HTERT RPE-1 (cell line): Measurements from ENCODE around the gene TRIM13.
"Not testable (repeated sequence)": the region's sequence is repeated elsewhere in the genome, so short reads cannot be mapped to it uniquely, and the experiment has no call there.

Experiments used
- in situ Hi-C: fragments of 300-500 bp; cut with MboI; formaldehyde crosslinking; loops from 4 replicates; pipeline ENCODE4 v1.14.3; 2020; ENCODE audit warnings: low sequenced_read_pairs

Gene TRIM13, protein sequence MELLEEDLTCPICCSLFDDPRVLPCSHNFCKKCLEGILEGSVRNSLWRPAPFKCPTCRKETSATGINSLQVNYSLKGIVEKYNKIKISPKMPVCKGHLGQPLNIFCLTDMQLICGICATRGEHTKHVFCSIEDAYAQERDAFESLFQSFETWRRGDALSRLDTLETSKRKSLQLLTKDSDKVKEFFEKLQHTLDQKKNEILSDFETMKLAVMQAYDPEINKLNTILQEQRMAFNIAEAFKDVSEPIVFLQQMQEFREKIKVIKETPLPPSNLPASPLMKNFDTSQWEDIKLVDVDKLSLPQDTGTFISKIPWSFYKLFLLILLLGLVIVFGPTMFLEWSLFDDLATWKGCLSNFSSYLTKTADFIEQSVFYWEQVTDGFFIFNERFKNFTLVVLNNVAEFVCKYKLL

DNA sequence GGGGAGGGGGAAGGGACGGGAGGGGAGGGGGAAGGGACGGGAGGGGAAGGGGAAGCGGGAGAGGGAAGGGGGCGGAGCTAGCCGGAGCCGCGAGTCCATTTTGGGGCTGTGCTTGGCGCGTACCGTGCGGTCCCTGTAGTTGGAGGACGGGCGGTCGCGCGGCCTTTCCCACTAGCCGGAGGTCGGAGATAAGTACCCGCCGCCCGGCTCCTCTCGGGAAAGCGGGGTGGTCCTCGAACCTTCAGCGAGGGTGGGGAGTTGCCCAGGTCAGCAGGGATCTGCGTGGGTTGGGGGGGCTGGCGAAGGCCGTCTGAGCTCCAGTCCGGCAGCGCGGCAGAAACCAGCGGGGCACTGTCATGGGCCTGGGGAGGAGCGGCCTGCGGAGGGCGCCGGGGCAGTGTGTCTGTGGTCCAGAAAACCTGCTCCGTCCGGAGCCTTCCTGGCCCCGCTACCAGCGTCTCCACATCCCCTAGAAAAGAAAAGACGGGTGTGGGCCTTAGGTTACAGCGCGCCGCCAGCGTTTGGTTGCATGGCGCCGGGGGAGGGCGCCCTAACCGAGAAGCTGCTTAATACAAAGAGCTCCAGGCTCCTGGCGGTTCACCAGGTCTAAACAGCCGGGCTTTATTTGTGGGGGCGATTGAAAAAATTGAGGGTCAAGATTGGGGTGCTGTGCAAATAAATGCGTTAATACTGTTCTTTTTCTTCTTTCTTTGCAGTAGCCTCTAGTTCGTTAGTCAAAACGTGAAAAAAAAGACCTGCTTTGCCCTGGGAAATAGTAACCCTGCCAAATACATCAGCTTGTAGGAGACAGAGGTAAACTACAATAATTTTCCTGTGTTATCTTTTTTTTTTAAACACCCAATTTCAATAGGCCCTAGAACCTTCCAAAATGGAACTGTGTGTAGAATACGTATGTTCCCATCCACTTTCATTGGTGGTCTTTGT is at the start of gene TRIM13:
TRIM13 (plus strand) TSS at position 92 of the 945 bp plus-strand sequence. CDS start 14,899 bp downstream, outside the sequence.
- in situ Hi-C loops: no loop called here

DNA sequence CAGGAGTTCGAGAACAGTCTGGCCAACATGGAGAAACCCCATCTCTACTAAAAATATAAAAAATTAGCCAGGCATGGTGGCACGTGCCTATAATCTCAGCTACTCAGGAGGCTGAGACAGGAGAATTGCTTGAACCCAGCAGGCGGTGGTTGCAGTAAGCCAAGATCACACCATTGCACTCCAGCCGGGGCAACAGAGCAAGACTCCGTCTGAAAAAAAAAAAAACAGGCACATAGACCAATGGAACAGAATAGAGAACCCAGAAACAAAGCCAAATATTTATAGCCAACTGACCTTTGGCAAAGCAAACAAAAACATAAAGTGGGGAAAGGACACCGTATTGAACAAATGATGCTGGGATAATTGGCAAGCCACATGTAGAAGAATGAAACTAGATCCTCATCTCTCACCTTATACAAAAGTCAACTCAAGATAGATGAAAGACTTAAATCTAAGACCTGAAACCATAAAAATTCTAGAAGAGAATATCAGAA is 48.0 kb upstream of the TRIM13 start:
- in situ Hi-C loops: not testable (repeated sequence)

DNA sequence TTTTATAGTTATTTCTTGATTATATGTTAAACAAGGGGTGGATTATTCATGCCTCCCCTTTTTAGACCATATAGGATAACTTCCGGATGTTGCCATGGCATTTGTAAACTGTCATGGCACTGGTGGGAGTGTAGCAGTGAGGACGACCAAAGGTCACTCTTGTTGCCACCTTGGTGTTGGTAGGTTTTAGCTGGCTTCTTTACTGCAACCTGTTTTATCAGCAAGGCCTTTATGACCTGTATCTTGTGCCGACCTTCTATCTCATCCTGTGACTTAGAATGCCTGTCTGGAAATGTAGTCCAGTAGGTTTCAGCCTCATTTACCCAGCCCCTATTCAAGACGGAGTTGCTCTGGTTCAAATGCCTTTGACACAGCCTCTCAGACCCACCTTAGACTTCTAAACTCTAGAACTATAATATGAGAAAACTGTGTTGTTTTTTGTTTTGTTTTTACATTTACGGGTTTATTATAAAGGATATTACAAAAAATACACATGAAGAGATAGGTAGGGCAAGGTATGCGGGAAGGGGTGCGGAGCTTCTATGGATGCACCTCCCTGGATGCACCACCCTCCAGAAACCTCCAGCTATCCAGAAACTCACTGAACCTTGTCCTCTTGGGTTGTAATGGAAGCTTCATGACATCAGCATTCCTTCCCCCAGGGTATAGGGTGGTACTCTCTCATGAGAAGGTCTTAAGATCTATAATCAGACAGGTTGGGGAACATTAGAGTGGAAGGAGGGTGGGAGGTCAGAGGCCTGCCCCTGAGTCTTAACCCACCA is 44.9 kb upstream of the TRIM13 start:
- in situ Hi-C loops: no loop called here

DNA sequence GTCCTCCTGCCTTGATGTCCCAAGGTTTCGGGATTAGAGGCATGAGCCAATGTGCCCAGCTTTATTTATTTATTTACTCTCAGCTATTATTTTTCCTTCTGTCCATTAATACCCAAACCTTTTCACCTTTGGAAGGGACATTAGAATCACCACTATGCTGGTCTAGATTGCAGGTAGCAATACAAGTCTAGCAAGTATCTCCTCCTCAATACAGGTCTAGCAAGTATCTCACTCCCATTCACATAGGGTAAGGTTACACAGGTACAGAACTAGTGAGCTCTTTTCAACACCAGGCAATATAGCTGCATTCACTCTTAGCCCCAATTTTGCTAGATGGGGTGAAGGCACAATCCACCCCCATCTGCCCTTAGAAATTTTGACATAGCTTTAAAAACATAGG is 43.3 kb upstream of the TRIM13 start:
- in situ Hi-C loops: no loop called here

DNA sequence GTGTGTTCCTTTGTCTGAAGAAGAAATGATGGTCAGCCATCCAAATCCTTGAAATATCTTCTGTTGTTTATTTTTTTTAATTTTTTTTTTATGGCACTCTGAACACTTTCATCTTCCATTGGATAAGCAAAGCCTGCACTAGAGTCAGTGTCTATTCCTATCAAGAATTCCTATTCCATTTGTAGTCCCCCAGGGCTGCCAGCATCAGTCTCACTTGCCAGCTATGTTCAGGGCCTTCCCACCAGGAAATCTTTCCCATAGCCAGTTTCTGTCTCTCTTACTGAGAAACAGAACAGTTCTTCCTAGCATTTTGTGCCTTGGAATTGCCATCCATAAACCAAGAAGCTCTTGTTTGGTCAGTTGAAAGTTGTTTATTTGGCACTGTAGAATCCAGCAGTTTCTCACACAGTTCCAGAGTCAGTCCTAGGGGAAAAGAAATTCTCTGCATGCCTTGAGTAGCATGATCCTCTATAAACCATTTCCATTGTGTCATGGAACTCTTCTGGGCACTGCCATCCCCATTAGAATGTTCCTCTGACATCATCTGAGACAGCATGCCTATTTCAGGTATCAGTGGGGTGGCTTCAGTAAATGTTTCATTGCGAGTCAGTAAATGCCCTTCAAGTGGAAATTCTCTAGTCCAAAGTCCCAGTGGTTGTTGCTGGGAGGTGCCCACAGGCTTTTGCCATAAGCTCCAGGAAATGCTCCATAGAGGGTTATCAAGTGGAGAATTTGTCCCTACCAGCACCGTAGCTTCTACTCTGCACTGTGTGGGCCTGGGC is 42.0 kb upstream of the TRIM13 start:
- in situ Hi-C loops: no loop called here

DNA sequence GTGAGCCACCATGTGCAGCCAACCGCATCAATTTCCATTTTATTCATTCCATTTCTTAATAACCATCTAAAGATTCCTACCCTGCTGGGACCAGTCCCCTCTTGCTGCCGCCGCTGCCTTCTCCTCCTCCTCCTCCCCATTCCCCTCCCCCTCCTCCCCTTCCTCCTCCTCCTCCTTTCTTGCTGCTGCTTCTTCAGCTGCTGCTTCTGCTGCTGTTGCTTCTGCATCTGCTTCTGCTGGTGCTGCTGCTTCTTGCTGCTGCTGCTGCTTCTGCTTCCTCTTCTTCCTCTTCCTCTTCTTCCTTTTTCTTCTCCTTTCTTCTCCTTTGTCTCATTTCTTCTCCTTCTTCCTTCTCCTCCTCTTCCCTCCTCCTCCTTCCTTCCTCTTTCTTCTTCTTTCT is 40.7 kb upstream of the TRIM13 start:
- in situ Hi-C loops: no loop called here

GRCh38 chr13:49958321-49958720 is 38.5 kb upstream of the TRIM13 start:
- in situ Hi-C loops: no loop called here

DNA sequence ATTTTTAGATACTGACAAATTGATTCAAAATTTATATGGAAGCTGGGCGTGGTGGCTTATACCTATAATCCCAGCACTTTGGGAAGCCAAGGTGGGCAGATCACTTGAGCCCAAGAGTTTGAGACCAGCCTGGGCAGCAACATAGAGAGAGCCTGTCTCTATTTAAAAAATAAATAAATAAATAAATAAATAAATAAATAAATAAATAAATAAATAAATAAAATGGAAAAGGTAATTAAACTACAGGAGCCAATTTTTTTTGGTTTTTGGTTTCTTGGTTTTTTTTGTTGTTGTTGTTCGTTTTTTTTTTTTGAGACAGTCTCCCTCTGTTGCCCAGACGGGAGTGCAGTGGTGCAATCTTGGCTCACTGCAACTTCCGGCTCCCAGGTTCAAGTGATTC is 29.4 kb upstream of the TRIM13 start:
- in situ Hi-C loops: no loop called here

- in situ Hi-C loops: no loop called here
Observed at GRCh38 chr13:49972709-49973108, 24.1 kb upstream of the TRIM13 start.

DNA sequence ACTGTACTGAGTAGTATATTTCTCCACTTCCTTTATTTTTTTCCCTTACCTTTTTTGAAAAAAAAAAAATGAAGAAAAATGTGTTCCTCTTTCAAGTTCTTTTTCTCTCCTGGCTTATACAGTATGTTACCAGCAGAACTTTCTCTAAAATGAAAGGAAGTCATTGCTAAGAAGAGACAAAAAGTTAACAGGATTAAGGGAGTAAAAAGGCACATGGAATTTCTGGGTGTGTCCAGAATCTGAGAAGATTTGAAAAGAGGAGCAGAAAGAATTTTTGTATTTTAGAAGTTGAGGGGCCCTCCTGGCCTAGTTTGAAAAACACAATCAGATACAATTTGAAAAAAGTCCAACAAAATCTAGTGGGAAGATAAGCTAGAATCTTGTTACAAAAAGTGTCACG is 21.0 kb upstream of the TRIM13 start:
- in situ Hi-C loops: no loop called here

- in situ Hi-C loops: no loop called here
Observed at GRCh38 chr13:49976314-49977258, 20.3 kb upstream of the TRIM13 start.

- in situ Hi-C loops: no loop called here
Observed at GRCh38 chr13:49977992-49978391, 18.9 kb upstream of the TRIM13 start.

DNA sequence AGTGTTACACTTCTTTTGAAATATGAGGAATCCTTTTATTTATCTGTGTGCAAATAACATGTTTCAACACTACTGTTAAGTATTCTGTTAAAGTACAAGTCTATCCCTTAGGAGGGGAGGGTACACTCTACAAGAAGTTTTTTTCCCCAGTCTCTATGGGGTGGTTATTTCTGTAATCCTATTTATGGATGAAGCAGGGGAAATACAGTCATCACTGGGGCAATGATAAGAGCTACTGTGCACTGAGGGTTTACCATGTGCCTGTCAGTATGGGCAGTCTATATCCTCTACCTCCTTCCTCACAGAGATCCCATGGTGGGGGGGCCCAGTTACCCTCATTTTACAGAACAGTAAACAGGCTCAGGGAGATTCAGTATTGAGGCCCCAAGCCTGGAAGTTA is 16.6 kb upstream of the TRIM13 start:
- in situ Hi-C loops: no loop called here

DNA sequence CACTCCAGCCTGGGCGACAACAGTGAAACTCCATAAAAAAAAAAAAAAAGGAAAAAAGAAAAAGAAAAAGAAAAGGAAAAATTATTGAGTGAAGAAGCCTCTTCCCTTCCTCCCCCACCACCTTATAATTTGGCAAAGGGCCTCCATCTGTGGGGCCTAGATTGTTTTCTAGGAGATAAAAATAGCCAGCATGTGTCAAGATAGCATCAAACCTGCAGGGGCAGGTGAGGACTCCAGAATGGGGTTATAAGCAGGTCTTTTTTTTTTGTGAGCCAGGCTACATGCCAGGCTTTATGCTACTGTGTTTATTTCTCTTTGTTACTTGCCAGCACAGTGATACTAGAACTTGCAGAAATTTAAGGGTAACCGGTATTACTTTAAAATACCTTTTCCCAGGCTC is 11.7 kb upstream of the TRIM13 start:
- in situ Hi-C loops: no loop called here

DNA sequence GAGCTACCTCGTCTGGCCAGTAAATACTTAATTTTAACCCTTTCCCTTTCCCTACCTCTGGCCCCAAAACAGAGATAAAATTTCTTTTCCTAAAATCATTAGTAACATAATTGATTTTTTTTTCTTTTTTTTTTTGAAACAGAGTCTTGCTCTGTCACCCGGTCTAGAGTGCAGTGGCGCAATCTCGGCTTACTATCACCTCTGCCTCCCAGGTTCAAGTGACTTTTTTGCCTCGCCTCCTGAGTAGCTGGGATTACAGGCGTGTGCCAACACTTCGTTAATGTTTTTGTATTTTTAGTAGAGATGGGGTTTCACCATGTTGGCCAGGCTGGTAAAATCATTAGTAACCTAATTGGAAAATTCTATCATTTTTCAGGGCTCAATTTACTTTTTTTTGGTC is 10.4 kb upstream of the TRIM13 start:
- in situ Hi-C loops: no loop called here

- in situ Hi-C loops: not testable (repeated sequence)
Observed at GRCh38 chr13:49990612-49991011, 6.2 kb upstream of the TRIM13 start.

DNA sequence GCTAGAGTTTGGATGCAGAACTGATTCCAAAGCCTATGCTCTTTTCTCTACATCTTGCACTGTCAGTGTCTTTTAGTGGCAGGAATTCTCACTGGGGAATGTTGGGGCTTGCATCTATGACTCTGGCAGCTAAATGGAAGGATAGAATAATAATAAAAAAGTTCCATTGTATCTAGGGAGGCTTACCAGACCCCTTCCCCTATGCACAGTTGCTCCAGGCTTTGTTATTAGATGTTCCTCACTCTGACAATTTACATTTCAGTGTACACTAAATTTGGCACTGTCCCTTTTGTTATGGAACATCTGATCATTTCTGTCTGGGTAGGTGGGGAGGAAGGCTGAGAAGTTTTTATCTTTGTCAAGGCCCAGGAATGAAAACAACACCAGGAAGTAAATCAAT is 3.7 kb upstream of the TRIM13 start:
- in situ Hi-C loops: no loop called here

DNA sequence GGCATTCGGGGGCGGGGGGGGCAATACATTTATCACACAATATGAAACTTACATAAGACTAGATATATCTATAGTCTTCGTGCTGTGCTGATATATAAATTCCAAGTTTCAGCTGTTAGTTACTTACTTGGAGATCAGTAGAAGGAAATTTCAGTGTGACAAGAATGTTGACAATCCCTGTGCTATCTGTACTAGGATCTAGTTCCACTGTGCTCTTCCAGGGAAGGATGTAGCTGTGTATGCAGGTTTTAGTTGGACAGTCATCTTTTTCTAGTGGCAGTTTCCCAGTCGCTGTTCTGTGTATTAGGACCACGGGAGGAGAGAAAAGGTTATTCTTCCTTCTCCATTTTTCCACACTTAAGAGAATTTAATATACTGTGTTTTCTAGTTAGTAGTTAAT is 3.2 kb upstream of the TRIM13 start:
- in situ Hi-C loops: no loop called here

DNA sequence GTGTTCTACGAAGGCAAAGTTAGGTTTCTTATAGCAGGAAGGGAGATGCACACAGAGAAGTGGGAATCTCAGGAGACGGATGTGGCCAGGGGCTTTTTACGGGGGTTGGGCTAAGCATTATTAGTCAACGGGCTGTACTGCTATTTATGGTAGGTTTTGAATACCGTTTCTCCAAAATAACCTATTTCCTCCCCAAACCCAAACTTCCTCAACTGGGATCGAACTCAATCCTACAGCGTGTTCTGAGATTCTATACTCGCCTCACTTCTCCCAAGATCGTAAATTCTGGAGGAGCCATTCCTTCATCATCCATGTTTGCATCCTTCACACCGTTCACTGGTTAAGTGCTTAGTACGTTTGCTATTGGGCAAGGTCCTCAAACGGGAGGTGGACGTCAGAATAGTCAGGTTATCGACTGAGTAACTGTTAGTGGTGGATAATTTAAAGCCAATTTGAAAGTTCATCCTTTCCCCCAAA is 1.2 kb upstream of the TRIM13 start:
- in situ Hi-C loops: no loop called here
